SK-N-SH treated with all-trans-retinoic acid at 6 μM for 48 hours (cell line): ENCODE results near the gene SBK2.

Experiments
- ZFP3 ChIP-seq: fragments of 250-450 bp; sonication (Bioruptor Pico); IDR thresholded peaks from 2 replicates; pipeline ENCODE4 v1.5.0; 2020; ENCODE audit warnings: mild to moderate bottlenecking, moderate library complexity
- TF ChIP-seq, protein P1 (sequence below): fragments of 250-450 bp; sonication (Bioruptor Pico); IDR thresholded peaks from 2 replicates; pipeline ENCODE4 v1.5.0; 2020; ENCODE audit warnings: mild to moderate bottlenecking, moderate library complexity

DNA sequence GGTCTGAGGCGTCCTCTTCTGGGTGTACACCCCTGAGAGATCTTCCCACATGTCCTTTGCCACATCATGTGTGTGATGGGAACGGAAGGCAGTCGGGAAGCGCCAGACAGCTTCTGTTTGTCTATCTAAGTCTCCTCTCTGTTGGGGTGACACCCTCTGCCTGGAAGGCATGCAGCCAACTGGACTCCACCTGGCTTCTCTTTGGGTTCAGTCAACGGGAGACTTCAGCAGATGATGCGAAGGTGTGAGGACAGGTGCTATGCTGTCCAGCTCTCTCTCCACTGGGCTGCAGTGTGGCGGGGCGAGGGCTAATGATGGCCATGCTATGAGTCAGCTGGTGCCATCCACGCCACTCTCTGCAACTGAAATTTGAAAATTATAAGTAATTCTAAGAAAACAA, 22.8 kb upstream of the SBK2 start:
- no peak for TF ChIP-seq ZFP3 (CRISPR knock-in tag)
- TF ChIP-seq, protein P1, sequence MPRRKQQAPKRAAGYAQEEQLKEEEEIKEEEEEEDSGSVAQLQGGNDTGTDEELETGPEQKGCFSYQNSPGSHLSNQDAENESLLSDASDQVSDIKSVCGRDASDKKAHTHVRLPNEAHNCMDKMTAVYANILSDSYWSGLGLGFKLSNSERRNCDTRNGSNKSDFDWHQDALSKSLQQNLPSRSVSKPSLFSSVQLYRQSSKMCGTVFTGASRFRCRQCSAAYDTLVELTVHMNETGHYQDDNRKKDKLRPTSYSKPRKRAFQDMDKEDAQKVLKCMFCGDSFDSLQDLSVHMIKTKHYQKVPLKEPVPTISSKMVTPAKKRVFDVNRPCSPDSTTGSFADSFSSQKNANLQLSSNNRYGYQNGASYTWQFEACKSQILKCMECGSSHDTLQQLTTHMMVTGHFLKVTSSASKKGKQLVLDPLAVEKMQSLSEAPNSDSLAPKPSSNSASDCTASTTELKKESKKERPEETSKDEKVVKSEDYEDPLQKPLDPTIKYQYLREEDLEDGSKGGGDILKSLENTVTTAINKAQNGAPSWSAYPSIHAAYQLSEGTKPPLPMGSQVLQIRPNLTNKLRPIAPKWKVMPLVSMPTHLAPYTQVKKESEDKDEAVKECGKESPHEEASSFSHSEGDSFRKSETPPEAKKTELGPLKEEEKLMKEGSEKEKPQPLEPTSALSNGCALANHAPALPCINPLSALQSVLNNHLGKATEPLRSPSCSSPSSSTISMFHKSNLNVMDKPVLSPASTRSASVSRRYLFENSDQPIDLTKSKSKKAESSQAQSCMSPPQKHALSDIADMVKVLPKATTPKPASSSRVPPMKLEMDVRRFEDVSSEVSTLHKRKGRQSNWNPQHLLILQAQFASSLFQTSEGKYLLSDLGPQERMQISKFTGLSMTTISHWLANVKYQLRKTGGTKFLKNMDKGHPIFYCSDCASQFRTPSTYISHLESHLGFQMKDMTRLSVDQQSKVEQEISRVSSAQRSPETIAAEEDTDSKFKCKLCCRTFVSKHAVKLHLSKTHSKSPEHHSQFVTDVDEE (CRISPR knock-in tag), result no peak
